WI38 (cell line): ENCODE measurements around the gene TRIO.

Experiments
- H3K4me3 ChIP-seq: 2 replicates; pipeline ENCODE4 v1.5.1; 2011; ENCODE audit warnings: low read depth, mild to moderate bottlenecking, control low read depth, low read length
- TF ChIP-seq, protein P1 (sequence below): IDR thresholded peaks from 2 replicates; pipeline ENCODE4 v1.5.1; 2012; ENCODE audit warnings: low read depth, mild to moderate bottlenecking, control low read depth, low read length

The TRIO gene

GRCh38 chr5:14228219-14228618 is 85.1 kb downstream of the TRIO start:
- no peak overlapping the region for H3K4me3 ChIP-seq
- TF ChIP-seq, protein P1, sequence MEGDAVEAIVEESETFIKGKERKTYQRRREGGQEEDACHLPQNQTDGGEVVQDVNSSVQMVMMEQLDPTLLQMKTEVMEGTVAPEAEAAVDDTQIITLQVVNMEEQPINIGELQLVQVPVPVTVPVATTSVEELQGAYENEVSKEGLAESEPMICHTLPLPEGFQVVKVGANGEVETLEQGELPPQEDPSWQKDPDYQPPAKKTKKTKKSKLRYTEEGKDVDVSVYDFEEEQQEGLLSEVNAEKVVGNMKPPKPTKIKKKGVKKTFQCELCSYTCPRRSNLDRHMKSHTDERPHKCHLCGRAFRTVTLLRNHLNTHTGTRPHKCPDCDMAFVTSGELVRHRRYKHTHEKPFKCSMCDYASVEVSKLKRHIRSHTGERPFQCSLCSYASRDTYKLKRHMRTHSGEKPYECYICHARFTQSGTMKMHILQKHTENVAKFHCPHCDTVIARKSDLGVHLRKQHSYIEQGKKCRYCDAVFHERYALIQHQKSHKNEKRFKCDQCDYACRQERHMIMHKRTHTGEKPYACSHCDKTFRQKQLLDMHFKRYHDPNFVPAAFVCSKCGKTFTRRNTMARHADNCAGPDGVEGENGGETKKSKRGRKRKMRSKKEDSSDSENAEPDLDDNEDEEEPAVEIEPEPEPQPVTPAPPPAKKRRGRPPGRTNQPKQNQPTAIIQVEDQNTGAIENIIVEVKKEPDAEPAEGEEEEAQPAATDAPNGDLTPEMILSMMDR: no peak

DNA sequence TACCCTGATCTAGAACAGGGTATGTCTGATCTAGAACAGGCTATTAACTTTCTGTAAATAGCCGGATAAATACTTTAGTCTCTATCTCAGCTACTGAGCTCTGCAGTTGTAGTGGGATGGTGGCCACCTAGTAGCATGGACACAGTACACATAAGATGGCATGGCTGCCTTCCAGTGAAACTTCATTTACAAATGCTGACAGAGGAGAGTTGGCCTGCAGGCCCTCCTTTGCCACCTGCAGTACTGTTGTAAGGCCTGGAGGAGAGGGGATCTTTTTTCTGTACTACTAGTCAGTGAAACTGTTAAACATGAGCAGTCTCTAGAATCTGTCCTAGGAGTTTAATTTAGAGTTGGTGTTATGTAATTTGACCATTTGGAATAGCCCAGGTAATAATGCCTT is 86.0 kb downstream of the TRIO start:
- no peak overlapping the region for H3K4me3 ChIP-seq
- TF ChIP-seq, protein P1: no peak

DNA sequence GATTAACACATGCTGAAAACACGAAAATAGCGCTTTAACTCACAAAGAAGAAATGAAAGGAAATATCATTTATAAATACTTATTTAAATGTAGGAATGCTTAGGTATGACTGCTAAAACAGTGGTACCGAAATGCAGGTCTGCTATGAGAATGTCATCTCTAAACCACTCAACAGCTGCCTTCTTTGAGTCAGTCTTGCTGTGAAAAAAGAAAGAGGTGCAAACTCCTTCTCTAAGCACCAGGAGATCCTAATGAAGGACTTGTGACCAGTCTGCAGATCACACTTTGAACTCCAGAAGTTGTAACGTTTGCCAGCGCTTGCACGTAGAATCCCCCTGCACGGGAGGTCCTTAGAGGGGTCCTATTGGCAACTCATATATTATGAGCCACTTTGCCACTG is 86.6 kb downstream of the TRIO start:
- no peak overlapping the region for H3K4me3 ChIP-seq
- TF ChIP-seq, protein P1: no peak

DNA sequence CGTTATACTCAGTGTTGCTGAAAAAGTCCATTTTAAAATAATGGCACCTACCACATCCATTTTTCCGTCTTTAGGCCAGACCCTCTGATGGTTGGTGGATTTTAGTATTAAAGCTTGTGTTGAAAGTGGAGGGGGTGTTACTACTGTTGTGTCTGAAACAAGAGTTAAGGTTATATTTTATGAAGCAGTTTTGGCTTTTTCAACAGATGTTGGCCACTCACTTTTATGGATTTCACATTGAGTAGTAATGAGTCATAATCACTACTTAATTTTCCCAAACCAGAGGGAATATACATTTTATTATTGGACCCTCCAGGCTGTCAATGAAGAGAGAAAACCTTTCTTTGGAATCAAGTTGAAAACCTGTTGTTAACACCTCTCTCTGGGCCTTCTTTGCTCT is 88.0 kb downstream of the TRIO start:
- TF ChIP-seq, protein P1: no peak
- no peak overlapping the region for H3K4me3 ChIP-seq

- TF ChIP-seq, protein P1: no peak
- no peak overlapping the region for H3K4me3 ChIP-seq
Measured at GRCh38 chr5:14231890-14232289, 88.7 kb downstream of the TRIO start.

GRCh38 chr5:14234204-14234603 is 91.1 kb downstream of the TRIO start:
- TF ChIP-seq, protein P1: no peak
- no peak overlapping the region for H3K4me3 ChIP-seq

- H3K4me3 ChIP-seq: no peak overlapping the region
- TF ChIP-seq, protein P1: no peak
Measured at GRCh38 chr5:14235872-14236271, 92.7 kb downstream of the TRIO start.
